Parathyroid adenoma (tissue), 2 donors: Measurements from ENCODE around the gene PABPC3.

ENCODE experiments used
- H2AFZ ChIP-seq: fragments of 300-600 bp; sonication (generic); one replicate; pipeline ENCODE4 v1.7.0; 2017; ENCODE audit warnings: antibody characterized with exemption, mild to moderate bottlenecking
- H3K27ac ChIP-seq: fragments of 300-600 bp; sonication (generic); one replicate; pipeline ENCODE4 v1.7.0; 2017
- H3K27me3 ChIP-seq: fragments of 300-600 bp; sonication (generic); one replicate; pipeline ENCODE4 v1.7.0; 2017; ENCODE audit warnings: low read length; ENCODE audit not compliant: control insufficient read depth, insufficient read depth
- H3K36me3 ChIP-seq: fragments of 300-600 bp; sonication (generic); one replicate; pipeline ENCODE4 v1.7.0; 2017; ENCODE audit warnings: low read length; ENCODE audit not compliant: control insufficient read depth, insufficient read depth
- H3K4me1 ChIP-seq: fragments of 300-600 bp; sonication (generic); one replicate; pipeline ENCODE4 v1.7.0; 2017; ENCODE audit warnings: control low read depth
- H3K4me2 ChIP-seq: fragments of 300-600 bp; sonication (generic); one replicate; pipeline ENCODE4 v1.7.0; 2017; ENCODE audit warnings: low read length
- H3K4me3 ChIP-seq: fragments of 300-600 bp; sonication (generic); one replicate; pipeline ENCODE4 v1.7.0; 2017; ENCODE audit warnings: low read depth, low read length
- H3K79me2 ChIP-seq: fragments of 300-600 bp; sonication (generic); one replicate; pipeline ENCODE4 v1.7.0; 2017; ENCODE audit warnings: control low read depth
- H3K9ac ChIP-seq: fragments of 300-600 bp; sonication (generic); one replicate; pipeline ENCODE4 v1.7.0; 2017; ENCODE audit warnings: mild to moderate bottlenecking
- H3K9me3 ChIP-seq: fragments of 300-600 bp; sonication (generic); one replicate; pipeline ENCODE4 v1.7.0; 2017; ENCODE audit warnings: low read length; ENCODE audit not compliant: control insufficient read depth
- CTCF ChIP-seq: fragments of 300-600 bp; sonication (generic); IDR thresholded peaks from one replicate; pipeline ENCODE4 v1.7.0; 2017; ENCODE audit warnings: antibody characterized with exemption, mild to moderate bottlenecking
- donor health status: primary hyperparathyroidism.

Gene PABPC3

GRCh38 chr13:25095851-25096453, at the start of gene PABPC3:
PABPC3 (plus strand) TSS chr13:25096136; CDS start chr13:25096199, 63 bp downstream.
- no peak within 1 kb of the TSS for H3K4me3 ChIP-seq
- no peaks in the 10 kb centered on the region for H3K79me2 ChIP-seq
- no peak within 1 kb of the TSS for H3K27ac ChIP-seq
- no peak within 1 kb of the TSS for H2AFZ ChIP-seq
- H3K27me3 ChIP-seq, result no peaks in the 10 kb centered on the region
- TF ChIP-seq CTCF, result no peak
- no peaks in the 10 kb centered on the region for H3K9me3 ChIP-seq
- no peak within 1 kb of the TSS for H3K9ac ChIP-seq
- no peaks in the 10 kb centered on the region for H3K36me3 ChIP-seq
- no peaks in the 10 kb centered on the region for H3K4me1 ChIP-seq
- H3K4me2 ChIP-seq, result no peak within 1 kb of the TSS

GRCh38 chr13:25046274-25046984, 49.5 kb upstream of the PABPC3 start:
- Histone ChIP-seq H3K36me3 (peaks cover 3% of the 10 kb centered on the region), H3K4me3 (peak overlapping the region; percentile 36), H3K27me3 (no peaks in the 10 kb centered on the region), H3K9ac (no peak overlapping the region), H3K4me2 (peak overlapping the region; percentile 79), H3K9me3 (peaks cover 7% of the 10 kb centered on the region), H3K27ac (no peak overlapping the region), H3K4me1 (no peaks in the 10 kb centered on the region), H3K79me2 (no peaks in the 10 kb centered on the region), H2AFZ (peak overlapping the region; percentile 28)
- TF ChIP-seq CTCF, result no peak

GRCh38 chr13:25046985-25047511, 48.9 kb upstream of the PABPC3 start:
- no peak overlapping the region for H3K9ac ChIP-seq
- H3K4me1 ChIP-seq, result no peaks in the 10 kb centered on the region
- H3K4me3 ChIP-seq, result peak overlapping the region; percentile 36
- no peaks in the 10 kb centered on the region for H3K79me2 ChIP-seq
- peaks cover 7% of the 10 kb centered on the region for H3K9me3 ChIP-seq
- no peaks in the 10 kb centered on the region for H3K27me3 ChIP-seq
- no peak overlapping the region for H3K27ac ChIP-seq
- peak overlapping the region; percentile 28 for H2AFZ ChIP-seq
- peak overlapping the region; percentile 79 for H3K4me2 ChIP-seq
- TF ChIP-seq CTCF, result no peak
- H3K36me3 ChIP-seq, result peaks cover 3% of the 10 kb centered on the region

GRCh38 chr13:25051065-25051464, 44.9 kb upstream of the PABPC3 start:
- Histone ChIP-seq H3K4me2 (no peak overlapping the region), H3K36me3 (peaks cover 3% of the 10 kb centered on the region), H3K27ac (no peak overlapping the region), H3K79me2 (no peaks in the 10 kb centered on the region), H2AFZ (no peak overlapping the region), H3K4me3 (no peak overlapping the region), H3K27me3 (no peaks in the 10 kb centered on the region), H3K4me1 (no peaks in the 10 kb centered on the region), H3K9me3 (peaks cover 7% of the 10 kb centered on the region), H3K9ac (no peak overlapping the region)
- TF ChIP-seq CTCF, result no peak
